HEK293 (cell line): Measurements from ENCODE around the gene COL1A2.

Experiments
- CTCF ChIA-PET: fragments of 350-600 bp; formaldehyde crosslinking; extraction: SDS; loops from one replicate; lab custom pipeline; 2021; ENCODE audit warnings: antibody characterized with exemption; lab: Yijun Ruan, JAX
- POLR2A ChIA-PET: fragments of 300-600 bp; formaldehyde crosslinking; extraction: SDS; loops from one replicate; lab custom pipeline; 2020; ENCODE audit warnings: antibody characterized with exemption, inconsistent platforms; lab: Yijun Ruan, JAX
- H3K27ac ChIP-seq: fragments of 200-500 bp; sonication (Bioruptor generic); 2 replicates; pipeline ENCODE4 v1.5.1; 2014; ENCODE audit warnings: low read depth, low read length, control low read depth, inconsistent platforms; ENCODE audit errors: extremely low read depth
- H3K36me3 ChIP-seq, 2 experiments: fragments of 200-500 bp in 1 of 2; sonication (Bioruptor generic) in 1 of 2; 1 replicate in 1 of 2; 2 replicates in 1 of 2; pipeline ENCODE4 v1.5.1; 2014 to 2017; ENCODE audit warnings: inconsistent platforms in 2 of 2, low read length in 2 of 2; ENCODE audit not compliant: control insufficient read depth in 2 of 2, insufficient read depth in 1 of 2
- H3K4me1 ChIP-seq: fragments of 200-500 bp; sonication (Bioruptor generic); 2 replicates; pipeline ENCODE4 v1.5.1; 2014; ENCODE audit warnings: mild to moderate bottlenecking, low read length, inconsistent platforms; ENCODE audit not compliant: control insufficient read depth, insufficient read depth
- H3K4me3 ChIP-seq: 2 replicates; pipeline ENCODE4 v1.5.1; 2011; ENCODE audit warnings: low read depth, mild to moderate bottlenecking, control low read depth, low read length, moderate library complexity
- H3K9me3 ChIP-seq: fragments of 200-500 bp; sonication (Bioruptor generic); 2 replicates; pipeline ENCODE4 v1.5.1; 2014; ENCODE audit warnings: low read depth, low read length, inconsistent platforms; ENCODE audit not compliant: control insufficient read depth, insufficient read depth
- BCL11B ChIP-seq: fragments of 450-650 bp; formaldehyde crosslinking; IDR thresholded peaks from 2 replicates; pipeline ENCODE4 v1.5.1; 2016; ENCODE audit warnings: low read depth, missing biosample characterization, missing genetic modification characterization
- FEZF1 ChIP-seq: fragments of 450-650 bp; formaldehyde crosslinking; IDR thresholded peaks from 2 replicates; pipeline ENCODE4 v1.5.1; 2016; ENCODE audit warnings: missing biosample characterization, missing genetic modification characterization
- GLIS2 ChIP-seq: fragments of 450-650 bp; formaldehyde crosslinking; IDR thresholded peaks from 2 replicates; pipeline ENCODE4 v1.5.1; 2016; ENCODE audit warnings: missing biosample characterization, missing genetic modification characterization
- PBX3 ChIP-seq: sonication (generic); formaldehyde crosslinking; IDR thresholded peaks from 2 replicates; pipeline ENCODE4 v1.8.1; 2022; ENCODE audit warnings: mild to moderate bottlenecking, moderate library complexity, missing genetic modification reagents
- SCRT1 ChIP-seq: fragments of 450-650 bp; formaldehyde crosslinking; IDR thresholded peaks from 2 replicates; pipeline ENCODE4 v1.5.1; 2016; ENCODE audit warnings: missing biosample characterization, missing genetic modification characterization, borderline replicate concordance
- YY1 ChIP-seq: fragments of 450-650 bp; formaldehyde crosslinking; IDR thresholded peaks from 2 replicates; pipeline ENCODE4 v1.5.1; 2018; ENCODE audit warnings: missing biosample characterization, missing genetic modification characterization
- ZBTB49 ChIP-seq: fragments of 450-650 bp; formaldehyde crosslinking; IDR thresholded peaks from 2 replicates; pipeline ENCODE4 v1.5.1; 2016; ENCODE audit warnings: missing biosample characterization, missing genetic modification characterization, low read depth
- ZFP69B ChIP-seq: fragments of 450-650 bp; formaldehyde crosslinking; IDR thresholded peaks from 2 replicates; pipeline ENCODE4 v1.5.1; 2016; ENCODE audit warnings: missing biosample characterization, missing genetic modification characterization
- ZNF138 ChIP-seq: fragments of 450-650 bp; formaldehyde crosslinking; IDR thresholded peaks from 2 replicates; pipeline ENCODE4 v1.5.1; 2016; ENCODE audit warnings: missing biosample characterization, missing genetic modification characterization, borderline replicate concordance
- ZNF155 ChIP-seq: fragments of 450-650 bp; formaldehyde crosslinking; IDR thresholded peaks from 2 replicates; pipeline ENCODE4 v1.5.1; 2016; ENCODE audit warnings: missing biosample characterization, missing genetic modification characterization
- ZNF16 ChIP-seq: fragments of 450-650 bp; formaldehyde crosslinking; IDR thresholded peaks from 2 replicates; pipeline ENCODE4 v1.5.1; 2016; ENCODE audit warnings: low read depth, missing biosample characterization, missing genetic modification characterization
- ZNF18 ChIP-seq: fragments of 450-650 bp; formaldehyde crosslinking; IDR thresholded peaks from 2 replicates; pipeline ENCODE4 v1.5.1; 2016; ENCODE audit warnings: missing biosample characterization, missing genetic modification characterization
- ZNF184 ChIP-seq: fragments of 450-650 bp; IDR thresholded peaks from 2 replicates; pipeline ENCODE4 v1.5.1; 2018; ENCODE audit warnings: missing biosample characterization, mild to moderate bottlenecking, missing genetic modification characterization
- ZNF24 ChIP-seq: fragments of 450-650 bp; formaldehyde crosslinking; IDR thresholded peaks from 2 replicates; pipeline ENCODE4 v1.5.1; 2016; ENCODE audit warnings: missing biosample characterization, missing genetic modification characterization
- ZNF248 ChIP-seq: fragments of 450-650 bp; formaldehyde crosslinking; IDR thresholded peaks from 2 replicates; pipeline ENCODE4 v1.5.1; 2017; ENCODE audit warnings: missing biosample characterization, missing genetic modification characterization
- ZNF391 ChIP-seq: fragments of 450-650 bp; formaldehyde crosslinking; IDR thresholded peaks from 2 replicates; pipeline ENCODE4 v1.5.1; 2016; ENCODE audit warnings: low read depth, missing biosample characterization, missing genetic modification characterization, borderline replicate concordance
- ZNF426 ChIP-seq: fragments of 450-650 bp; formaldehyde crosslinking; IDR thresholded peaks from 2 replicates; pipeline ENCODE4 v1.5.1; 2017; ENCODE audit warnings: missing biosample characterization, missing genetic modification characterization, mild to moderate bottlenecking, inconsistent platforms, moderate library complexity
- ZNF48 ChIP-seq: fragments of 450-650 bp; formaldehyde crosslinking; IDR thresholded peaks from 2 replicates; pipeline ENCODE4 v1.5.1; 2016; ENCODE audit warnings: missing biosample characterization, missing genetic modification characterization
- ZNF488 ChIP-seq: fragments of 450-650 bp; formaldehyde crosslinking; IDR thresholded peaks from 2 replicates; pipeline ENCODE4 v1.5.1; 2016; ENCODE audit warnings: missing biosample characterization, missing genetic modification characterization
- ZNF621 ChIP-seq: fragments of 450-650 bp; formaldehyde crosslinking; IDR thresholded peaks from 2 replicates; pipeline ENCODE4 v1.5.1; 2017; ENCODE audit warnings: missing biosample characterization, missing genetic modification characterization
- ZNF629 ChIP-seq: fragments of 450-650 bp; formaldehyde crosslinking; IDR thresholded peaks from 2 replicates; pipeline ENCODE4 v1.5.1; 2017; ENCODE audit warnings: missing biosample characterization, missing genetic modification characterization
- ZNF645 ChIP-seq: fragments of 450-650 bp; formaldehyde crosslinking; IDR thresholded peaks from 2 replicates; pipeline ENCODE4; 2016; ENCODE audit warnings: missing biosample characterization, missing genetic modification characterization
- ZNF76 ChIP-seq: fragments of 450-650 bp; formaldehyde crosslinking; IDR thresholded peaks from 2 replicates; pipeline ENCODE4; 2016; ENCODE audit warnings: low read depth, missing biosample characterization, missing genetic modification characterization, borderline replicate concordance
- ZNF768 ChIP-seq: fragments of 450-650 bp; formaldehyde crosslinking; IDR thresholded peaks from 2 replicates; pipeline ENCODE4 v1.5.1; 2018; ENCODE audit warnings: missing biosample characterization, mild to moderate bottlenecking, missing genetic modification characterization

Gene COL1A2

GRCh38 chr7:94431619-94432280, 37.1 kb downstream of the COL1A2 start (continued):
- TF ChIP-seq ZBTB49 (tag by site-specific recombination) (no peak), BCL11B (tag by site-specific recombination) (no peak), ZNF621 (no peak), ZNF391 (tag by site-specific recombination) (no peak)

- no peak overlapping the region for H3K27ac ChIP-seq
- CTCF ChIA-PET: interaction anchor here (0.6 to 0.8 kb wide), 2 partner anchors 143 to 709 kb away, joined by 4 read pairs; no protein-coding TSS in a partner anchor
- no peaks in the 10 kb centered on the region for H3K36me3 ChIP-seq
- H3K4me3 ChIP-seq: no peak overlapping the region
- TF ChIP-seq ZNF48 (tag by site-specific recombination) (no peak), YY1 (no peak), GLIS2 (tag by site-specific recombination) (no peak), FEZF1 (no peak), ZFP69B (tag by site-specific recombination) (no peak), ZNF76 (tag by site-specific recombination) (no peak), ZNF184 (no peak), ZNF645 (tag by site-specific recombination) (no peak), ZBTB49 (tag by site-specific recombination) (no peak)
- H3K4me1 ChIP-seq: no peaks in the 10 kb centered on the region
- POLR2A ChIA-PET: no interaction called here
- H3K9me3 ChIP-seq: no peaks in the 10 kb centered on the region
These were observed 37.6 kb downstream of the COL1A2 start for GRCh38 chr7:94432281-94432670.

GRCh38 chr7:94432817-94433216, 38.1 kb downstream of the COL1A2 start:
- no peaks in the 10 kb centered on the region for H3K4me1 ChIP-seq
- H3K36me3 ChIP-seq: no peaks in the 10 kb centered on the region
- CTCF ChIA-PET: interaction anchor here (0.6 to 0.8 kb wide), 2 partner anchors 144 to 708 kb away, joined by 4 read pairs; no protein-coding TSS in a partner anchor
- no peak overlapping the region for H3K4me3 ChIP-seq
- no peak overlapping the region for H3K27ac ChIP-seq
- no peaks in the 10 kb centered on the region for H3K9me3 ChIP-seq
- POLR2A ChIA-PET: no interaction called here
- TF ChIP-seq SCRT1 (tag by site-specific recombination) (no peak), ZNF16 (tag by site-specific recombination) (no peak), ZNF248 (no peak), ZNF155 (tag by site-specific recombination) (no peak), ZNF18 (tag by site-specific recombination) (no peak), ZNF138 (tag by site-specific recombination) (no peak), ZNF426 (no peak), PBX3 (CRISPR knock-in tag) (no peak), ZNF768 (tag by site-specific recombination) (no peak), ZNF629 (tag by site-specific recombination) (no peak), ZNF24 (tag by site-specific recombination) (no peak), ZNF488 (tag by site-specific recombination) (no peak)
